ENCODE results near the gene LRRC23.
"Not testable (repeated sequence)": the region's sequence is repeated elsewhere in the genome, so short reads cannot be mapped to it uniquely, and the experiment has no call there.

The LRRC23 gene

GRCh38 chr12:6904280-6905276, at the start of gene LRRC23:
TSS of gene LRRC23 (plus strand) at chr12:6904822. CDS start at chr12:6905634, 812 bp downstream.
- DNase-seq (ENCODE audit: low read depth): peak; percentile 93

GRCh38 chr12:6855322-6855721, 49.3 kb upstream of the LRRC23 start:
- DNase-seq (ENCODE audit: low read depth): no peak

GRCh38 chr12:6858799-6859198, 45.8 kb upstream of the LRRC23 start:
- DNase-seq (ENCODE audit: low read depth): no peak

GRCh38 chr12:6860116-6860515, 44.5 kb upstream of the LRRC23 start:
- no peak for DNase-seq (ENCODE audit: low read depth)

- DNase-seq (ENCODE audit: low read depth): no peak
Measured at GRCh38 chr12:6860942-6861341, 43.7 kb upstream of the LRRC23 start.

DNA sequence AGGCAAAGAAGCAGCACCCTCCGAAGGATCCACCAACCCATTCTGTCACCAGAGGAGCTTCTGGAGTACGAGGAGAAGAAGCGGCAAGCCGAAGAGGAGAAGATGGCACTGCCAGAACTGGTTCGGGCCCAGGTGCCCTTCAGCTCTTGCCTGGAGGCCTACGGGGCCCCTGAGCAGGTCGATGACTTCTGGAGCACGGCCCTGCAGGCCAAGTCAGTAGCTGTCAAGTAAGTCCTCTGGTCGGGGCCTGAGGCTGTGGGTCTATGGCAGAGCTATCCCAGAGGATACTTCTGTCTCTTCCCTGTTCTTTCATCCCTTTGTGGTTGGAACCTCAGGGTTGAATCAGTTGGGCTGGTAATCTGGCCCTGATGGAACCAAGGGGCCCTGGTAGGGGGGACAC, 43.2 kb upstream of the LRRC23 start:
- no peak for DNase-seq (ENCODE audit: low read depth)

- no peak for DNase-seq (ENCODE audit: low read depth)
Measured at GRCh38 chr12:6863033-6863432, 41.6 kb upstream of the LRRC23 start.

GRCh38 chr12:6863586-6864321, 40.9 kb upstream of the LRRC23 start:
- no peak for DNase-seq (ENCODE audit: low read depth)

GRCh38 chr12:6865307-6865706, 39.3 kb upstream of the LRRC23 start:
- DNase-seq (ENCODE audit: low read depth): not testable (repeated sequence)

- no peak for DNase-seq (ENCODE audit: low read depth)
Measured at GRCh38 chr12:6866163-6866919, 38.3 kb upstream of the LRRC23 start.

- no peak for DNase-seq (ENCODE audit: low read depth)
Measured at GRCh38 chr12:6866920-6867412, 37.7 kb upstream of the LRRC23 start.

DNA sequence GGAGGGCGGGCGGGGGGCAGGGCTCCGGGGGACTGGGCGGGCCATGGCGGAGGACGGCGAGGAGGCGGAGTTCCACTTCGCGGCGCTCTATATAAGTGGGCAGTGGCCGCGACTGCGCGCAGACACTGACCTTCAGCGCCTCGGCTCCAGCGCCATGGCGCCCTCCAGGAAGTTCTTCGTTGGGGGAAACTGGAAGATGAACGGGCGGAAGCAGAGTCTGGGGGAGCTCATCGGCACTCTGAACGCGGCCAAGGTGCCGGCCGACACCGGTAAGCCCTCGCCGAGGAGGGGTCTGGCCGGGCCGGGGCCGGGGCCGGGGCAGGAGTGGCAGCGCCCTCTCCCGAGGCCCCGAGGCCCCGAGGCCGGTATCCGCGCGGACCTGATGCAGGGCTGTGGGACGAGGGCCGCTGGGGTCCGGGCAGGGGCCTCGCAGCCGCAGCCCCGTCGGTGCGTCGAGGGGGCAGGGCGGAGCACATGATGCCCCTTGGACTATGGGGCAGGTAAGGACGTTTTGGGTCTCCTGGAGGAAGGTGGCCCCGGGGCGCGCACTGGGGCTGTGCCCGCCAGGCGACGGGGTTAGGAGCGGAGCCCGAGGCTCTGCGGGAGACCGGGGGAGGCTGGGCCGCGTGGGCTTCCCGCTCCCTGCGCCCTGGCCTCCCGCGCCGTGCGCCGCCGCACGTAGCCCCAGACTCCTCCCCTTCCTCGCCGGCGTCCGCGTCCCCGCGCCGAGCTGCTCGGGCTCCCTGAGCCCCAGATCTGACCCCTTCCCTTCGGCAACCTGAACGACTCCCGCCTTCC, 37.0 kb upstream of the LRRC23 start, which contains the start of gene TPI1:
Gene TPI1 (plus strand): TSS at position 119 of the 798 bp plus-strand sequence. CDS start 36 bp downstream, at position 155.
- peak; percentile 68 for DNase-seq (ENCODE audit: low read depth)

- no peak for DNase-seq (ENCODE audit: low read depth)
Measured at GRCh38 chr12:6868211-6869048, 36.2 kb upstream of the LRRC23 start.

DNA sequence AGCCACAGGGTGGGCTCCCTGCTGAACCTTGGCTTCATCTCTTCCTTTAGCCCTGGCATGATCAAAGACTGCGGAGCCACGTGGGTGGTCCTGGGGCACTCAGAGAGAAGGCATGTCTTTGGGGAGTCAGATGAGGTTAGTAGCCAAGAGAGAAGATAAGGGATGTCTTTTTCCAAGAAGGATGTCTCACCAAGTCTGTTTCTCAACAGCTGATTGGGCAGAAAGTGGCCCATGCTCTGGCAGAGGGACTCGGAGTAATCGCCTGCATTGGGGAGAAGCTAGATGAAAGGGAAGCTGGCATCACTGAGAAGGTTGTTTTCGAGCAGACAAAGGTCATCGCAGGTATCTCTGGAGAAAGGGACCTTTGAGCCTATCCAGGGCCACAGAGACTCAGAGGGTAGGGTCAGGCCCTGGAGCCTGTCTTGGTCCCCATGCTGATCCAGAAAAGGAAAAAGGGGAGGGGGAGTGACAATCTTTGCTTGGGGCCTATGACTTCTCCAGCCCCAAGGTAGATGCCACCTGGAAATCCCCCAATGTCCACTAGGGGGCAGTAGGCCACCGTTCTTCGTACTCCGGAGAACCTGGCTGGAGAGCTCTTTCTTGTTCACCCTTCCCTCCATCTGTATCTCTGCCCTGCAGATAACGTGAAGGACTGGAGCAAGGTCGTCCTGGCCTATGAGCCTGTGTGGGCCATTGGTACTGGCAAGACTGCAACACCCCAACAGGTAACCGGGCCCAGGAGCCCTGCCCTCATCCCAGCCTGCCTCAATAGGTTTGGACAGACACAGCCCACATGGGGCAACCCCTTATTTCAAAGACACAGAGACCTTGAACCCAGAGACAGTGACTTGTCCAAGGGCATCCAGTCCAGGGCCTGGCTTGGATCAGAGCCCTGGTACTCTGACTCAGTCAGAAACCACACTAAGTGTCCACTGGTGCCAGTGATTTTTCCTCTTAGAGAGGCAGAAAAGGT, 35.3 kb upstream of the LRRC23 start:
- peak; percentile 73 for DNase-seq (ENCODE audit: low read depth)

GRCh38 chr12:6870304-6870703, 34.3 kb upstream of the LRRC23 start:
- not testable (repeated sequence) for DNase-seq (ENCODE audit: low read depth)

DNA sequence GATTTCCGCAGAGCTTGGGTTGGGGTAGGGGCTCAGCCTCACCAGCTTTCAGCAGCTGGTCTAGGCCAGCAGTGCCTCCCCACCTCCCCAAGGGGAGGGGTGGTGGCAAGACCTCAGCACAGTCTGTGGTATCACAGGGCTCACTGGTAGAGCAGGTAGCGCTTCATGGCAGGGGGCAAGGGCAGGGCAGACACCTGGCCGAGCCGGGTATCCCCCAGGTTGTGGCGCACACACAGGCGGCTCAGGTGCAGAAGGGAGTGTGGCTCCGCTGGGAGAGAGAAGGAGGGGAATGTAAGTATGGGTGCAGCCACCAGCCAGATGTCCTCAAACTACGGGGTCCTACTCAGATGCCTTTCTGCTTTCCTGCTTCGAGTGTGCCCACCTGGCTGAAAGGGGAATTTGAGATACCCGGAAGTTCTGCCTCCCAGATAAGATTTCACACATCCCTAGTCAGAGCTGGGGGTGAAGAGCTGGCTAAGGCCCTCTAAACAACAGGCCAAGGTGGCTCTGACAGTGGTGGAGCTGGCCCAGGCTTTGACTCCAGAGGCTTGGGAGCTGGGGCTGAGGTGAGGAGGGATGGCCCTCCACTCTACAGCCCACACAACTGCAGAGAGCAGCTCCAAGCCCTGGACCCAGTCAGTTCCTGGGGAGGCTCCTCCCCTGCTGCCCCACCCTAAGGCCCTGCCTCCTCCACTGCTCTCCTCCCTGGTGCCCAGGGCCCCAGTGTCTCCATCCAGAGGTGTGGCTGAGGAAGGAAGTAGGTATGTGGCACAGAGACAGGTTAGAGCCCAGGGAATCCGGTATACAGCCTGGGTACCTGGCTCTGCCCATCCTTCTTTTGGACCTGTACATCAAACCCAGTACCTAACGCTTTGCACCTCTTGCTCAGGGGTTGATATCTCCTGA, 33.3 kb upstream of the LRRC23 start:
- no peak for DNase-seq (ENCODE audit: low read depth)

All from activated T-helper 1 cell treated with Interleukin-2 at 50 U/mL for 16 hours (primary cell).